WI38 (cell line): ENCODE measurements around the gene IL1RAPL2.

Source experiments
- H3K4me3 ChIP-seq: 2 replicates; pipeline ENCODE4 v1.5.1; 2011; ENCODE audit warnings: low read depth, mild to moderate bottlenecking, control low read depth, low read length
- TF ChIP-seq, protein P1 (sequence below): IDR thresholded peaks from 2 replicates; pipeline ENCODE4 v1.5.1; 2012; ENCODE audit warnings: low read depth, mild to moderate bottlenecking, control low read depth, low read length

Gene IL1RAPL2

DNA sequence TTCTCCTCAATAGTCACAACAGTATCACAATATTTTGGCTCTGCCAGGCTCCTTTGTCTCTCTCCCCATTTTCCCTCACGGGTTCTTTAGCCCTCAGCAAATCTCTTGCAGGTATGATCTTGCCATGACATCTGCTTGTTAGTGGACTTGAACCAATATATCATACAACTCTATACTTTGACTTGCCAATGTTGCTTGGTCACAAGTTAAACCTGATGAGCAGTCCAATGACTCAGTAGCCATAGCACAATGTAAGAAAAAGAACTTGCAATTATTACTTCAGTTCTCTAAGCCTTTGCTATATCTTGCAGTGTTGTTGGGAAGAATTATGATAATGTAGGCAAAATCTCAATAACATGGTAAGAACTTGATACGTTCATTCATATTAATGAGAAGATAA lies 1081.8 kb downstream of the IL1RAPL2 start:
- TF ChIP-seq, protein P1, sequence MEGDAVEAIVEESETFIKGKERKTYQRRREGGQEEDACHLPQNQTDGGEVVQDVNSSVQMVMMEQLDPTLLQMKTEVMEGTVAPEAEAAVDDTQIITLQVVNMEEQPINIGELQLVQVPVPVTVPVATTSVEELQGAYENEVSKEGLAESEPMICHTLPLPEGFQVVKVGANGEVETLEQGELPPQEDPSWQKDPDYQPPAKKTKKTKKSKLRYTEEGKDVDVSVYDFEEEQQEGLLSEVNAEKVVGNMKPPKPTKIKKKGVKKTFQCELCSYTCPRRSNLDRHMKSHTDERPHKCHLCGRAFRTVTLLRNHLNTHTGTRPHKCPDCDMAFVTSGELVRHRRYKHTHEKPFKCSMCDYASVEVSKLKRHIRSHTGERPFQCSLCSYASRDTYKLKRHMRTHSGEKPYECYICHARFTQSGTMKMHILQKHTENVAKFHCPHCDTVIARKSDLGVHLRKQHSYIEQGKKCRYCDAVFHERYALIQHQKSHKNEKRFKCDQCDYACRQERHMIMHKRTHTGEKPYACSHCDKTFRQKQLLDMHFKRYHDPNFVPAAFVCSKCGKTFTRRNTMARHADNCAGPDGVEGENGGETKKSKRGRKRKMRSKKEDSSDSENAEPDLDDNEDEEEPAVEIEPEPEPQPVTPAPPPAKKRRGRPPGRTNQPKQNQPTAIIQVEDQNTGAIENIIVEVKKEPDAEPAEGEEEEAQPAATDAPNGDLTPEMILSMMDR, result no peak
- no peak overlapping the region for H3K4me3 ChIP-seq

- TF ChIP-seq, protein P1, result no peak
- H3K4me3 ChIP-seq, result no peak overlapping the region
Observed at GRCh38 chrX:105648732-105649131, 1082.7 kb downstream of the IL1RAPL2 start.

- TF ChIP-seq, protein P1, result no peak
- no peak overlapping the region for H3K4me3 ChIP-seq
Observed at GRCh38 chrX:105650577-105650976, 1084.6 kb downstream of the IL1RAPL2 start.

DNA sequence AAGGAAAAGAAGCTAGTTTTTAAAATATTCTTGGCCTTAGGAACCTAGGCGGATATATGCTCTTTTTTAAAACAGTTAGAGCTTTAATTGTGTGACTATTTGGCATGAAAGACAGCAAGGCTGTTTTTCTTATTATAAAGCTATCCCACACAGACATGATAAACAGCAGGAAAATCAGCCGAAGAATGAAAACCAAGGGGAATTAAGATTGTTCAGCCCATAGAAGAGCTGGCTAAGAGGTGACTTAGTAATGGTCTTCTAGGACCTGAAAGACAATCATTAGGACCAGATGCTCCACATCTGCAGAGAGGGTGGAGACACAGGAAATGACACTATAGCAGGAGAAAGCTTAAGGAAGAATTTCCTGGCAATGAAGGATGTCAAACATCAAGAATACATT lies 1085.0 kb downstream of the IL1RAPL2 start:
- no peak overlapping the region for H3K4me3 ChIP-seq
- TF ChIP-seq, protein P1, result no peak

DNA sequence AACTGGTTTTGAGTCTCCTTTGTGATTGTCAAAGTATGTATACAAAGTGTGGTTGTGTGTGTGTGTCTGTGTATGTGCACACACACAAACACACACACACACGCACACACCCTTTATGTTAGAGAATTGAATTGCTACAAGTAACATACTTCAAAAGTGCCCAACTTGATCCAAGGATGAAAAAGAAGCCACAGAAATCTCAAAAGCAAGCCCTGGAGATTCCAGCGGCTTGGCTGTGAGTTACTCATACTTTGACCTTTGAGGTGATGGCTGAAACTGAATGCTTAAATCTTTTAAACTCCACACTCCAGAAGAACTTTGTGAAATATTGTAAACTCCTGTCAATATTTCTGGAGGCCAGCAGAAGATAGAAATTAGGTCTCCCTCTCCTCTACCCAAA lies 1087.9 kb downstream of the IL1RAPL2 start:
- TF ChIP-seq, protein P1, result no peak

GRCh38 chrX:105658136-105658535 lies 1092.1 kb downstream of the IL1RAPL2 start:
- TF ChIP-seq, protein P1, result no peak
- no peak overlapping the region for H3K4me3 ChIP-seq

More for the DNA sequence above, 1087.9 kb downstream of the IL1RAPL2 start:
- no peak overlapping the region for H3K4me3 ChIP-seq

- H3K4me3 ChIP-seq, result no peak overlapping the region
- TF ChIP-seq, protein P1, result no peak
Observed at GRCh38 chrX:105662248-105662647, 1096.2 kb downstream of the IL1RAPL2 start.
